HG02840 (cell line): ENCODE results near the gene HEXD.
A peak's percentile ranks its signal among the peaks of the same experiment; 100 is the strongest.

ENCODE experiments used
- ATAC-seq: cut with Tn5 transposase; IDR thresholded peaks from one replicate; pipeline ENCODE4 v1.9.1; 2021; ENCODE audit warnings: mild to moderate bottlenecking, moderate library complexity, moderate number of reproducible peaks; ENCODE audit not compliant: unreplicated experiment, low FRiP score

Gene HEXD

DNA sequence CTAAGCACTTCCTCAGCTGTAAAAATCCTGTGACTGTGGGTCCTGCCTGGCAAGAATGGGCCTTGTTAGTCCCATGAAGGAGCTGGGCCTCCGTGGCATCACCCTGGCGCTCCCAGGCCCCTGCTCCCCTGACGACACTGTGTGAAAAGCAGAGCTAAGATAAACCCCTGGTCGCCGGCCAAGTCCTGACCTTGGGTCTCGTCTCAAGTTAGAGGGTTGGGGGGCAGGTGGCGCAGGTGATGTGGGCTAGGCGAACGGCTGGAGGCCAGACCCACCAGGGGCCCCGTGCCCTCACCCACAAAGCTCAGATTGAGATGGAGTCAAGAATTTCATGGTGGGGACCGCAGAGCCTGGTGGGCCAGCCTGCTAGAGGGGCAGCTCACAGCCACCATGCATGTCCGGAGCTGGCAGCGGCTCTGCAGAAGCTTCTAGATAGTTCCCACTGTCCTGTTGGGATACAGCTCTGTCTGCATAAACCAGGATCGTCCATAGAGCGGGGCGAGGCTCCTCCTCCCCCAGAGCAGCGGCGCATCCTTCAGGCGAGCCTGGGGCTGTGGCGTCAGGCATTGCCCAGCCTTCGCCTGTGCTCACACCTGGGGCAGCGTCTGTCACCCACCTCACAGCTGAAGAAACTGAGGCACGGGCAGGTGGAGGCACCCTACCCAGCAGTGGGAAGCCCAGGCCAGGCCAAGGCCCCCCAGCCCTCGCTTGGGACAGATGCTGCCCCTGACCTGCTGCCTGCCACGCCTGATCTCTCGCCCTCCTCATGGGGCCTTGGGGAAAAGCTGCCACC, 20.4 kb downstream of the HEXD start:
- ATAC-seq: no peak

DNA sequence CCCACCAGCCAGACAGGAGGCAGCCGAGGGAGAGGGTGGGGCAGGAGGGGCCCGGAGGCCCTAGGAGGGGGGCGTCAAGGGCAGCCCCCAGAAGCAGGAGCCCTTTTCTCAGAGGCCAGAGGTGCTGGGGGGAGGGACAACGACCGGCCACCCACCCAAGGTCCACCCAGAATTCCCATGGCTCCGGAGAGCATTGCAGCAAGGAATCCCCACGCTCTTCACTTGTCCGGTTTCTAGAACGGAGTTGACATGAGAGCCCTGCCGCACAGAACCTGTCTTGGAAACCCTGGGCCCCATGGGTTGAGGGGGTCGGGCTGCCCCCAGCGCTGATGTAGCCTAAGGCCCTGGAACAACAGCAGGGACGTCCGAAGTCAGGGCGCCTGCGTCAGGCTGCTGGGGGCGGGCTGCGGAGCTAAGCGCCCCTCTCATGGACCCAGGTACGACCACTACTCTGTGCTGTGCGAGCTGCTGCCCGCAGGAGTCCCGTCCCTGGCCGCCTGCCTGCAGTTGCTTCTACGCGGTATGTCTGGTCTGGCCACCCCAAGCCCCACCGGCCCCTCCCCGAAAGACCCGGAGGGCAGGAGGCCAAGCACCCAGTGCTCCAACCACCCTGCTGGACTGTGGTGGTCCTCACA, 21.2 kb downstream of the HEXD start:
- no peak for ATAC-seq

DNA sequence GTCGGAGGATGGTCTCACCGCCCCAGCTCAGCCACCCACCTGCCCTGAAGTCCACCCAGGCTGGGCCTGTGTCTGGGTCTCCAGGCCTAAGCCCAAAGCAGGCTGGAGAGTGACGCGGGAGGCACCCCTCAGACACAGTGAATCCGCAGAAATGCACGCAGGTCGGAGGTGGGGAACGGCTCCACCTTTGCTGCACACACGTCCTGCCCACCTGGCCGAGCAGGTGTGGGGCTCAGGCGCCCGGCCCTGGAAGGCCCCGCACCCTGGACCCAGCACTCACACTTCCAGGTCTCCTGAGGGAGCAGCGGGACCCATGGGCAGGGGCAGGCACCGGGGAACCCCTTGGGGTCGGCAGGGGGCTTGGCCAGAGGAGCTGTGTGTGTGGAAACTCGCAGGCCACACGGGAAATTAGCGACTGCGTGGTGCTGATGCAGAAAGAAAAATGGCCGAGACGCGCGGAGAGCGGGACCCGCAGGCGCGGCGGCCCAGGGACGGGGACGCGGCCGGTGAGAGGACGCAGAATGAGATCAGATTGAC, 21.8 kb downstream of the HEXD start:
- ATAC-seq: no peak

DNA sequence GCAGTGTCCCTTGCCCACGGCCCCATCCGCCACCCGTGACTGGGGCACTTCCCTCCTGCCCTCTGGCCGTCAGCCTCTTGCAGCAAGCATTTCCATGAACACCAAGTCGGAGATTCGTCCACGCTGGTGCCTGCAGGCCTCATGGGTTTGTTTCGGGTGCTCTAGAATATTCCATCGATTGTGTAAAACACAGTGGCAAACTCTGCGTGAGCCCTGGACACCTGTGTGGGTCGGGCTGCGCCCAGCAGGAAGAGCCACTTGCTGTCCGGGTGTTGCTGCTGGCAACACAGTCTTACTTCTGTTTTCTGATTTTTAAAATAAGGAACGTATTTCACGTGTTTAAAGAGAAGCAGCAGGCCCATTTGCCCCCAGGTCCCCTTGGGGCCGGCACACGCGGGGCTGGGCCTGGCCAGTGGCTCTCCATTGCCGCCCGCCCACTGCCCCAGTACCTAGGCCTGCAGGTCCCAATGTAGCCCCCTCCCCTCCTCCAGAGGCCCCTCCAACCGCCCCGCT, 22.4 kb downstream of the HEXD start:
- no peak for ATAC-seq

DNA sequence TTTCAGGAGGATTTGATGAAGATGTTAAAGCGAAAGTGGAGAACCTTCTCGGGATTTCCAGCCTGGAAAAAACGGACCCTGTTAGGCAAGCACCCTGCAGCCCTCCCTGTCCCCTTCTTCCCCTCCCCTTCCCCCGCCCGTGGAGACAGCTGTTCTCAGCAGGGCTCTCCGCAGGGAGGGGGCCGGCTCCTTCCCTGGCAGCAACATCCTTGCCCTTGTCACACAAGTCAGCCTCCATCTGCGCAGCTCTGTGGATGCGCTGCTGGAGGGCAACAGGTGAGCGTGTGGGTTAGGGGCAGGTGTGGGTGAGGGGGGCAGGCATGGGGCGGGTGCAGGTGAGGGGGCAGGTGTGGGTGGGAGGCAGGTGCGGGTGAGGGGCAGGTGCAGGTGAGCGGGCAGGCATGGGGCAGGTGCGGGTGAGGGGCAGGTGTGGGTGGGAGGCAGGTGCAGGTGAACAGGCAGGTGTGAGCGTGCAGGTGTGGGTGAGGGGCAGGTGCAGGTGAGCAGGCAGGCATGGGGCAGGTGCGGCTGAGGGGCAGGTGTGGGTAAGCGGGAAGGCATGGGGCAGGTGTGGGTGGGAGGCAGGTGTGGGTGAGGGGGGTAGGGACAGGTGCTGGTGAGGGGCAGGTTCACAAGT, 23.0 kb downstream of the HEXD start:
- no peak for ATAC-seq

DNA sequence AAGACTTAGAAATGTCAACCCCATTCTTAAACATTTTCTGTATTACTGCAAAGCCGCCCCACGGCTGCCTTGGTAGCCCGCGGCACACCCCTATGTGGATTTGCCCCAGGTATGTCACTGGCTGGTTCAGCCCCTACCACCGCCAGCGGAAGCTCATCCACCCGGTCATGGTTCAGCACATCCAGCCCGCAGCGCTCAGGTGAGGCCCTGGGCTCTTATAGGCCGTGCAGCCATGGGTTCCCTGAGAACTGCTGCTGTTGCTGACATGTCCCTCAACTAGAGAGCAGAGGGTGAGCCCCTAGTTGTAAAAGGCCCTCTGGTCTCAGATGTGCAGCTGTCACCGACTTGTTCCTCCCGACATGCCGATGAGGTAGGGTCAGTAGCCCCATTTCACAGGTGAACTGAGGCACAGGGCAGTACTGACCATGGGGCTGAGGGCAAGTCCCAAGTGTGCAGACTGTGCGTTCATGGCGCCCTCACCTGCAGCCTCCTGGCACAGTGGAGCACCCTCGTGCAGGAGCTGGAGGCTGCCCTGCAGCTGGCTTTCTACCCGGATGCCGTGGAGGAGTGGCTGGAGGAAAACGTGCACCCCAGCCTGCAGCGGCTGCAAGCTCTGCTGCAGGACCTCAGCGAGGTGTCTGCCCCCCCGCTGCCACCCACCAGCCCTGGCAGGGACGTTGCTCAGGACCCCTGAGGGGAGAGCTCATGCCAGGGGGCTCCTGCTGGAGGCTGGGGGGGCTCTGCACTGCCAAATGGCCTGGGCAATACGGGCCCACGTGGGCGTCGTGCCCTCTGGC, 23.7 kb downstream of the HEXD start:
- no peak for ATAC-seq

DNA sequence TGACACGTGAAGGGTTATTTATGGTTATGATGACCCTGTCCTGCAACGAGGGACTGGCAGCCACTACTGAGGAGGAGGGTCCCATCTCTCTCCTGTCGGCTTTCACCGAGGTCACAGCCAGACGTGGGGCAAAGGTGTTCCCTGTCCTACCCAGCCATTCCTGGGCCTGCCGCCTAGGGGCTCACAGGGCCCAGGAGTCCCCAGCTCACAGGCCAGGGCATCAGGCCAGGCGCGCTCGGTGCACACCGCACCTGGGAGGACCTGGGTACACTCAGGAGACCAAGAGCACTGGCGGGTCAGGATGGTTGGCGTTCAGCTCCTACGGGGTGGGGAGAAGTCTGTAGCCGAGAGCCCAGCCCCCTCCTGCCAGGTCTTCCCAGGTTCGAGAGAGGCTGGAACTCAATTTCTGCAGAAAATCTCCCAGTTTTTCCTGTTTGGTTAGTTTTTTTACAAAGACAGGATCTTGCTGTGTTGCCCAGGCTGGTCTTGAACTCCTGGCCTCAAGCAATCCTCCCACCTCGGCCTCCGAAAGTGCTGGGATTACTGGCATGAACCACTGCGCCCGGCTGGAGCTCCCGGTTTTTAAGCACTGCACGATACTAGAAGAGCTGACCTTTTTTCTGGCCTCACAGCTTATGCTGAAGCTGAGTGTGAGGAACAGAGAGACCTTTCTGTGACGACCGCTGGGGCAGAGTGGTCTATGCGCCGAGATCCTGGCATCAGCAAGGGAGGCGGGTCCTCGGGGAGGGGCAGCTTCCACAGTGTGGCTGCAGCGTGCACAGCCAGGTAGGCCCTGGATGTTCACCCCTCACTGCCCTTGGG, 24.7 kb downstream of the HEXD start:
- ATAC-seq: no peak

DNA sequence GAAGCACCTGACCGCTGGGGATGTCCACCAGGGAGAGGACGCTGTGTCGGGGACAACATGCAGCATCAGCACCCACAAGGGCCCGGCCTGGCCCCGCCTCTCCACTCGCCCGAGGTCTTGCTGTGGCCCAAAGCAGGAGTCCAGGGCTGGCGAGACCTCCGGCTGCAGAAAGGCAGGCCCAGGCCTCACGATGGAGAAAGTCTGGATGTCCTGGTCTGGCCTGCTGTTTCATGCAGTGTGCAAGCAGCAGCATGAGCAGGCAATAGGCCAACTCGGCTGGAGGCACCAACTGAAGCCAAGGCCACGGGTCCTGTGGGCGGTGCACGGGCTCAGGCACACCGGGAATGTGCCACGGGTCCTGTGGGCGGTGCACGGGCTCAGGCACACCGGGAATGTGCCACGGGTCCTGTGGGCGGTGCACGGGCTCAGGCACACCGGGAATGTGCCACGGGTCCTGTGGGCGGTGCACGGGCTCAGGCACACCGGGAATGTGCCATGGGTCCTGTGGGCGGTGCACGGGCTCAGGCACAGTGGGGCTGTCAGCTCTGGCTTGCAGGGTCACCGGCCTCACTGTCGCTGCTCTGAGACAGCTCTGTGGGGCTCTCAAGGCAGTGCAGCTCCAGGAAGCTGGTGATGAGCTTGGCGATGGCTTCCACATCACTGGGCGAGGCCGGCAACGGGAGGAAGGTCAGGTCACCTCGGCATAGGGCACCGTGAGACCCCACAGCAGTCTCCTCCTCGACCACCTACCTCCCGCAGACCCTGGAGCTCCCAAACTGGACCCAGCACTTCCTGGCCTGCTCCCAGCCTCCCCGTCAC, 25.5 kb downstream of the HEXD start:
- no peak for ATAC-seq

DNA sequence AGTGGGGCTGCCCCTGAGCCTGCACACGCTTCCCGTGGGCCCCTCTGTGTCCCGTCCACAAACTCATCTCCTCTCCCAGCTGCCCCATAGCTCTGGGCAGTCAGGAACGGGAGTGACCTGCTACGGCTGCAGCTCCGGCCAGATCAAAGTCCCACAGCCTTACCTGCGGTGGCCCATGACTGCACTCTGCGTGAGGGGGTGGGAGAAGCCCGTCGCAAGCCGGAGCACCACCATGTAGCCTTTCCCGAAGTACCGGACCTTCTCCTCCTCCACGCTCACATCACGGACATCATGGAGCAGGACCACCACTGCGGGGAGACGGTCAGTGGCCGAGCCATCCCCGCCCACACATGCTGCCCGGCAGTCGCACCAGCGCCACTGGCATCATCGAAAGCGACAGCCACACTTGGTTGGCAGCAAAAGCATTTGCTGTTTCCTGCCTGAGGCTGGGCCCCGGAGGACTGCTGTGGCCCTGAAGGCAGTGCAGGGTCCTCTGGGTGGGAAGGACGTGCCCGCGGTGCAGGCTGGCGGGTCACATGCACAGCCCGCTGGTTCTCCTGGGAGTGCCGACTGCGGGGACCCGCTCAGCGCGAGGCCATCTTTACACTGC, 26.2 kb downstream of the HEXD start:
- ATAC-seq: no peak

DNA sequence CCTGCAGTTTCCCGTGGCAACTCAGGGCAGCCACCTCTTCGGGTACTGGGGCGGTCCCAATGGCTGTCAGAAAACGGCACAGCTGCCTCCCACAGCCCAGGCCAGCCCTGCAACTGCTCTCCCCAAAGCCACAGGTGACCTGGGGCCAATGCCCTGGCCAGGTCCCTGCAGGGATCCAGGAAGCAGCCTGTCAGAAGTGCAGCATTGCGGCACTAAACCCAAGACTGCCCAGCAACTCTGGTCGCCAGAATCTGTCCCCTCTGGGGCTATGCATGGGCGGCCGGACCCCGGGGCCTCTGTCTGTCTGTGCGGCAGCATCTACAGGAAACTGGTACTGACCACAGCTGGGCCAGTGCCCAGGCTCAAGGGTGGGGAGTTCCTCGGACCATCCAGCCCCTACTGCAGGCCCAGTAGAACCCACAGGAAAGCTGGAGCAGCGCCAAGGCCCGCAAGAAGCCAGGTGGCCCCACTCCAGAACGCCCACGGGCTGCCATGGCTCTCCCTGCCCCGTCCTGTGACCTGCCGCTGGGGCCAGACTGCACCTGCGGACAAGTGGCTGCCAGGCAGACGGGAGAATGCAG, 26.9 kb downstream of the HEXD start:
- ATAC-seq: no peak

DNA sequence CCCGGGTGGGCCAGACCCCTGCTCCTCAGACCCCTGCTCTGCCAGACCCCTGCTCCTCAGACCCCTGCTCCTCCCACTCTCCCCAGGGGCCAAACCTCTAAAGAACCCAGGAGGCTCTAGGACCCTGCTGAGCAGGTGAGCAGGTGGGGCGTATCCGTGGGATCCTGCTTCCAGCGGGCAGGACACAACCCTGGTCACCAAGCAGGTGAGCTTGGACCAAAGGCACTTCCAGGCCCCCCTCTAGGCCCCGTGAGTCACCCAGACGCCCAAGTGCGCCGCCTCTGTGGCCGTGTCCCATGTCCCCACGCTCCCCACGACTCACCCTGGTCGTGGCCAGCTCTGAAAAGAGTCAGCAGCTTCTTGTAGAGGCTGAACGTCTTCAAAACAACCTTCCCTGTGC, 27.4 kb downstream of the HEXD start:
- ATAC-seq: no peak

DNA sequence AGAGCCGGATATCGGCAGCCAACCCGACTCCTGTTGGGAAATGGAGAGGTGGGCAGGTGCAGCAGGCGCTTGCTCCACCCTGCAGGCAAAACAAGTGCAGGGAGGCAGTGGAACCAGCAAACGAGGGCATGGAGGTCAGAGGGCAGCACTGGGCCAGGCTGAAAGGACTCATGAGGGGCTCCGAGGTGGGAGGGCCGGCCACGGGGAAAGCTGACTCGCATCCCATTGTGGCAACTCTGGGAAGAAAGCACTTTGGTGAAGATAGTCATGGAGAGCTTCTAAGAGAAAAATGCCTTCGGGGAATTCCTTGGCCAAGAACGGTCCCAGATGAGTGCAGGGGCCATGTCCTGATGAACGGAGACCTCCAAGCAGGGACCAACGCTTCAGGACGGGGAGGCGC, 28.0 kb downstream of the HEXD start:
- no peak for ATAC-seq

DNA sequence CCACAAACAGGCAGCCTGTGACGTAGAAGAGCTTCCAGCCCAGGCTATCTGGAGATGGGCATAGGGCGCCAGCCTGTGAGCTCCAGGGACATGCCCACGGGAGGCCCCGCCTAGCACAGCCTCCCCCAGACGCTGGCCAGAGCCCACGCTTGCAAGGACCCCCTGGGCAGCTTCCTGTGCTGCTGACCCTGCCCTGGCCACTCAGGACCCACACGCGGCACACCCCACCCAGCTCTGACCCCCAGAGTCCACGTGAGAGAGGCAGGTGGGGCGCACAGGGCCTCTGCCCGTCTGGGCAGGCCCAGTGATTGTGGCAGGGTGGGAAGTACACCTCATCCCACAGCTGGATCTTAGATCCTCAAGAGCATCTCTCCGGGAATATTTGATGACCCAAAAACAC, 28.5 kb downstream of the HEXD start:
- no peak for ATAC-seq

DNA sequence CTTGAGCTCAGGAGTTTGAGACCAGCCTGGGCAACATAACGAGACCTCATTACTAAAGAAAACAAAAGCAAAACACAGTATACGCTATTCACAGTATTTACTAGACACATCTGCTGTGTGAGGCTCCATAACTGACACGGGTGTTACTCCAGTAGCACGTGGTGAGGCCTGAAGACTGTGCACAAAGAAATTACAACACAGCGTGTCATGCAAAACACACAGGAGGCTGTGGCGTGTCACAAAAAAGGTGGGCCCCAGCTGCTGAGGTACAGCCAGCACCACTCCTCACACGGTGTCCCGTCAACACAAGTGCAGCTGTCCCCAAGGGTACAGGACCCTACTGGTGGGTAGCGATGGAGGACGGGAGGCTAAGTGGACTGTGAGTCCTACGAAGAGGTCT, 29.7 kb downstream of the HEXD start:
- no peak for ATAC-seq

DNA sequence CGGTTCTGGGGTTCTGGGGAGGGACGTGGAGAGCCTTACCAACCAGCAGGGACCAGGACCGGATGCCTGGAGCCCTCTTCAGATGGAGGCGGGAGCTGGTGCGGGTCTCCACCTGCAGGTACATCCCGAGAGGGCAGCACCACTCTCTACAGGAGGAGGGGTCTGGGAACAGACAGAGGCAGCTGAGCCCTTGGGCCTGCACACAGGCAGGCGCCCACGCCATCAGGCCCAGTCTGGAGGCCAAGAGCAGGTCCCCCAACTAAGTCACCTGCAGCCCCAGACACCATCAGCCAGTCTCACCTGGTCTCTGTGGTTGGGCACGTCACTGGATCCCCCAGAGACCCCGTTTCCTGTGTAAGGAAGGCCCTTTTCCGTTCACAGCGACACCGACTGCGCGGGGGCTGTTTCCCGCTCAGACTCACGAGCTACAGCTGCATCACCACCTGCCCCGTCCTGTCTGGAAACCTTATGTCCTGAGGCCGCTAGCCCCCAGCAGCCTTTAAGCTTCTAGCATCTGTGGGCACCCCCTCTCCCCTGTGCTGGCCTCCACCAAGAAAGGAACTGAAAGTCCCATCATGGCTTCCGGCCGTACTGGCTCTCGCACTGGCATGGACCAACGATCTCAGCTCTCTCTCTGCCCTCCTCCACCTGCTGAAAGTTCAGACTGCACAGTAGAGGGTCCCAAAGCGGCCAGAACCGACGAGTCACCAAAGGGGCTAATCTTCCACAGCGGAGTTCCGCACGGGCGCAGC, 31.2 kb downstream of the HEXD start:
- ATAC-seq: peak; percentile 44

DNA sequence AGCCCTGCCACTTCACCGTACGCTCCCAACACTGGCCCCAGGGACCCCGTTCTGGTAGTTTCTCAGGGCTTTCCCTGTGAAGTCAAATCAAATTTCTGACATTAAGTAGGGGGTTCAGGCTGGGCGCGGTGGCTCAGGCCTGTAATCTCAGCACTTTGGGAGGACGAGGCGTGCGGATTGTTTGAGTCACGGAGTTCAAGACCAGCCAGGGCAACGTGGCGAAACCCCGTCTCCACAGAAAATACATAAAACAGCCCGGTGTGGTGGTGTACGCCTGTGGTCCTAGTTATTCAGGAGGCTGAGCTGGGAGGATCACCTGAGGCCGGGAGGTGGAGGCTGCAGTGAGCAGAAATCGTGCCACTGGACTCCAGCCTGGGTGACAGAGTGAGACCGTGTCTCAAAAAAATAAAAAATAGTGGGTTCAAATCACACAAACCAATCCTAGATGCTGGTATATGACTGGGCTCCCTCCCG, 31.8 kb downstream of the HEXD start:
- no peak for ATAC-seq
